GM18907 (cell line): ENCODE data around the gene UBL4A.

Experiments used
- ATAC-seq: cut with Tn5 transposase; IDR thresholded peaks from one replicate; pipeline ENCODE4 v1.9.1; 2021; ENCODE audit warnings: mild to moderate bottlenecking, moderate library complexity; ENCODE audit not compliant: unreplicated experiment

UBL4A gene

GRCh38 chrX:154486396-154487207, at the start of gene UBL4A:
Gene UBL4A (minus strand): TSS chrX:154486615. CDS start chrX:154486584, 31 bp downstream.
- ATAC-seq = no peak

- ATAC-seq = no peak
Measured at GRCh38 chrX:154535892-154536291, 49.5 kb upstream of the UBL4A start.

GRCh38 chrX:154534526-154535322, 48.3 kb upstream of the UBL4A start:
- ATAC-seq = peak; percentile 90

- ATAC-seq = no peak
Measured at GRCh38 chrX:154532690-154533089, 46.3 kb upstream of the UBL4A start.

- no peak for ATAC-seq
Measured at GRCh38 chrX:154531626-154532025, 45.2 kb upstream of the UBL4A start.

GRCh38 chrX:154530286-154530685, 43.9 kb upstream of the UBL4A start:
- no peak for ATAC-seq

GRCh38 chrX:154529206-154529612, 42.8 kb upstream of the UBL4A start:
- no peak for ATAC-seq

- ATAC-seq = peak; percentile 74
Measured at GRCh38 chrX:154526901-154527675, 40.7 kb upstream of the UBL4A start.

GRCh38 chrX:154525606-154526490, 39.4 kb upstream of the UBL4A start:
- no peak for ATAC-seq

- no peak for ATAC-seq
Measured at GRCh38 chrX:154519389-154519788, 33.0 kb upstream of the UBL4A start.

GRCh38 chrX:154517101-154517781, 30.8 kb upstream of the UBL4A start:
- no peak for ATAC-seq

GRCh38 chrX:154516656-154517100, 30.3 kb upstream of the UBL4A start:
- no peak for ATAC-seq

GRCh38 chrX:154515966-154516655, 29.7 kb upstream of the UBL4A start, which contains the start of gene FAM3A:
Gene FAM3A (minus strand): TSS chrX:154516232. CDS start chrX:154515772, 460 bp downstream.
- peak; percentile 85 for ATAC-seq

GRCh38 chrX:154515090-154515965, 28.9 kb upstream of the UBL4A start:
- ATAC-seq = no peak

- no peak for ATAC-seq
Measured at GRCh38 chrX:154513716-154514115, 27.3 kb upstream of the UBL4A start.

- ATAC-seq = no peak
Measured at GRCh38 chrX:154512879-154513553, 26.6 kb upstream of the UBL4A start.

GRCh38 chrX:154511761-154512160, 25.3 kb upstream of the UBL4A start:
- ATAC-seq = no peak
